H4 (cell line): ENCODE results near the gene BRSK1. TPM values are rescaled to one million over a fixed set of nuclear protein-coding genes. Genes with fewer than 3 reads are reported as not detected.

Experiments used
- DNase-seq: peaks from one replicate; pipeline ENCODE4 v3.0.0-alpha.2; 2015; ENCODE audit warnings: low spot score
- total RNA-seq: library from RNA; depleted of rRNA; stranded (reverse); fragments of >200 nt; shearing (Covaris generic); gene quantifications from 2 replicates; pipeline ENCODE4 v1.2.3, GENCODE V29; 2014

Gene BRSK1
- total RNA-seq, 1 experiment from 2014 or later, result 4.6 TPM

- no peak for DNase-seq
These were observed 20.6 kb downstream of the BRSK1 start for GRCh38 chr19:55304279-55304978.

GRCh38 chr19:55304980-55305379, 21.2 kb downstream of the BRSK1 start:
- DNase-seq, result no peak

GRCh38 chr19:55305491-55305890, 21.7 kb downstream of the BRSK1 start:
- DNase-seq, result no peak

- no peak for DNase-seq
These were observed 22.3 kb downstream of the BRSK1 start for GRCh38 chr19:55305983-55306562.

GRCh38 chr19:55306712-55307111, 22.9 kb downstream of the BRSK1 start:
- no peak for DNase-seq

- no peak for DNase-seq
These were observed 24.5 kb downstream of the BRSK1 start for GRCh38 chr19:55308281-55308680.

- no peak for DNase-seq
These were observed 25.7 kb downstream of the BRSK1 start for GRCh38 chr19:55309448-55309847.

GRCh38 chr19:55310498-55310897, 26.7 kb downstream of the BRSK1 start:
- no peak for DNase-seq

GRCh38 chr19:55311397-55311796, 27.6 kb downstream of the BRSK1 start:
- no peak for DNase-seq

GRCh38 chr19:55311797-55312196, 28.0 kb downstream of the BRSK1 start:
- no peak for DNase-seq

- DNase-seq, result peak; percentile 16
These were observed 29.1 kb downstream of the BRSK1 start for GRCh38 chr19:55312621-55313512.

- no peak for DNase-seq
These were observed 30.6 kb downstream of the BRSK1 start for GRCh38 chr19:55314396-55314795.

- no peak for DNase-seq
These were observed 32.2 kb downstream of the BRSK1 start for GRCh38 chr19:55315956-55316525.

GRCh38 chr19:55316646-55317045, 32.8 kb downstream of the BRSK1 start:
- DNase-seq, result no peak

GRCh38 chr19:55319785-55320184, 36.0 kb downstream of the BRSK1 start:
- DNase-seq, result no peak

GRCh38 chr19:55320844-55321419, 37.1 kb downstream of the BRSK1 start:
- DNase-seq, result no peak

- no peak for DNase-seq
These were observed 37.8 kb downstream of the BRSK1 start for GRCh38 chr19:55321466-55322137.

GRCh38 chr19:55322204-55322885, 38.5 kb downstream of the BRSK1 start:
- no peak for DNase-seq

- no peak for DNase-seq
These were observed 40.9 kb downstream of the BRSK1 start for GRCh38 chr19:55324662-55325061.

- no peak for DNase-seq
These were observed 41.4 kb downstream of the BRSK1 start, which contains the start of gene TMEM150B for GRCh38 chr19:55325172-55325571. TSS of gene TMEM150B (minus strand) at chr19:55325341. CDS start at chr19:55321036, 4,305 bp downstream.
